Subcutaneous adipose tissue (tissue), 4 donors: ENCODE results near the gene FAM193B. TPM values are rescaled to one million over a fixed set of nuclear protein-coding genes. Genes with fewer than 3 reads are reported as not detected.

Experiments
- CTCF ChIP-seq: fragments of 450-650 bp; IDR thresholded peaks from one replicate; pipeline ENCODE4 v1.5.1; 2016; ENCODE audit warnings: low read depth, mild to moderate bottlenecking, control low read depth, antibody characterized with exemption, moderate library complexity
- total RNA-seq, 4 donors: library from RNA; depleted of rRNA; stranded (reverse); fragments of >200 nt; gene quantifications; one replicate each; pipeline ENCODE4 v1.1.0, GENCODE V29; 2016

Gene FAM193B
- total RNA-seq, 4 donors from 2014 or later = 25.8 to 95.5 (median 35.5) TPM

DNA sequence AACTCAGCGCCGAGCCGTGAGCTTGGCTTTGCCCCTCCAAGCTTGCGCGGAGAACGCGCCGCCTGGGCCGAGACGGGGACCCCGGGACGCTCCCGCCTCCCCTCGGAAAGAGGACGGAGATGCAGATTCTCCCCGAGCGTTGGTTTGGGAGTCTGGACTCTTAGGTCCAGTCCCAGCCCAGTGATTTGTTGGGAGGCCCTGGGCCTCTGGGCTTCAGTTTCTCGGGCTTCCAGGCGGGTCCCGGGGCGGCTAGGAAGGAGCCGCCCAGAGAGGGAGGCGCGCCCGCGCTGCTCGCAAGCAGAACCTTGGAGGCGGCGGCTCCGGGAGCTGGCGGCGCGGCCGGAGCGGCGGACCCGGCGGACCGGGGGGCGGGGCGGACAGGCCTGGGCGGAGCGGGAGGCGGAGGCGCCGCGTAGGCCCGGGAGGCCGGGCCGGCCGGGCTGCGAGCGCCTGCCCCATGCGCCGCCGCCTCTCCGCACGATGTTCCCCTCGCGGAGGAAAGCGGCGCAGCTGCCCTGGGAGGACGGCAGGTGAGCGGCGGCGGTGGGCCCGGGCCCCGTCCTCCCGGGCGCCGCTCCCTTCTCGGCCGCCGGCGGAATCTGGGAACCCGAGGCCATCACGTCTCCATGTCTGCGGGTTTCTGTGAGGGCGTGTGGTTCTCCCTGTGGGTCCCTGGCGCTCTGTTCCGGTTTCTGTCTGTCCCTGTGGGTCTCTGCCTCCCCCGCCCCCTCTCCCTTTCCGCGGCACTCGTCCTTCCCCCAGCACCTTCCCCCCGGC is 45.6 kb upstream of the FAM193B start, which contains the start of gene B4GALT7:
B4GALT7 (plus strand) TSS at position 402 of the 777 bp plus-strand sequence; CDS start at position 481, 79 bp downstream.
- no peak for TF ChIP-seq CTCF

DNA sequence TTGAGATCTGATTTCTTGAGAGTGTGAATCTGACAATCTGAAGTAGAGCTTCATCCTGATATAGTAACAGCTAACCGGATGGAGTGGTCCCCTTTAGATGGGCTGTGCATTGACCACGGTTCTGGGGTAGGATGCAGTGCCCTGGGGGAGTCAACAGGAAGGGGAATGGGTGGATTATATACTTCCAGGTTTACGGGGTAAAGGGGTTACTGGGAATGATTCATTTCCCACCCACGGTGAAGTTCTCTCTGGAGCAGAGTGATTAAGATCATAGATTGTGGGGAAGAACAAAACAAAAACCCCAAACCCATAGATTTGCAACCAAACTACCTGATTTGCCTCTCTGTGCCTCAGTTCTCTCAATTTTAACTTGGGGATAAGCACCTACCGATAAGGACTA is 44.1 kb upstream of the FAM193B start:
- TF ChIP-seq CTCF = no peak

- TF ChIP-seq CTCF = no peak
Measured at GRCh38 chr5:177596775-177597238, 42.4 kb upstream of the FAM193B start.

- no peak for TF ChIP-seq CTCF
Measured at GRCh38 chr5:177595991-177596774, 41.8 kb upstream of the FAM193B start.

GRCh38 chr5:177595026-177595585 is 40.7 kb upstream of the FAM193B start:
- no peak for TF ChIP-seq CTCF

GRCh38 chr5:177594071-177594470 is 39.7 kb upstream of the FAM193B start:
- no peak for TF ChIP-seq CTCF

GRCh38 chr5:177593511-177593910 is 39.1 kb upstream of the FAM193B start:
- TF ChIP-seq CTCF = no peak
